ENCODE measurements around the gene VOPP1.
"Not testable (repeated sequence)": the region's sequence is repeated elsewhere in the genome, so short reads cannot be mapped to it uniquely, and the experiment has no call there.

The VOPP1 gene, protein sequence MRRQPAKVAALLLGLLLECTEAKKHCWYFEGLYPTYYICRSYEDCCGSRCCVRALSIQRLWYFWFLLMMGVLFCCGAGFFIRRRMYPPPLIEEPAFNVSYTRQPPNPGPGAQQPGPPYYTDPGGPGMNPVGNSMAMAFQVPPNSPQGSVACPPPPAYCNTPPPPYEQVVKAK

DNA sequence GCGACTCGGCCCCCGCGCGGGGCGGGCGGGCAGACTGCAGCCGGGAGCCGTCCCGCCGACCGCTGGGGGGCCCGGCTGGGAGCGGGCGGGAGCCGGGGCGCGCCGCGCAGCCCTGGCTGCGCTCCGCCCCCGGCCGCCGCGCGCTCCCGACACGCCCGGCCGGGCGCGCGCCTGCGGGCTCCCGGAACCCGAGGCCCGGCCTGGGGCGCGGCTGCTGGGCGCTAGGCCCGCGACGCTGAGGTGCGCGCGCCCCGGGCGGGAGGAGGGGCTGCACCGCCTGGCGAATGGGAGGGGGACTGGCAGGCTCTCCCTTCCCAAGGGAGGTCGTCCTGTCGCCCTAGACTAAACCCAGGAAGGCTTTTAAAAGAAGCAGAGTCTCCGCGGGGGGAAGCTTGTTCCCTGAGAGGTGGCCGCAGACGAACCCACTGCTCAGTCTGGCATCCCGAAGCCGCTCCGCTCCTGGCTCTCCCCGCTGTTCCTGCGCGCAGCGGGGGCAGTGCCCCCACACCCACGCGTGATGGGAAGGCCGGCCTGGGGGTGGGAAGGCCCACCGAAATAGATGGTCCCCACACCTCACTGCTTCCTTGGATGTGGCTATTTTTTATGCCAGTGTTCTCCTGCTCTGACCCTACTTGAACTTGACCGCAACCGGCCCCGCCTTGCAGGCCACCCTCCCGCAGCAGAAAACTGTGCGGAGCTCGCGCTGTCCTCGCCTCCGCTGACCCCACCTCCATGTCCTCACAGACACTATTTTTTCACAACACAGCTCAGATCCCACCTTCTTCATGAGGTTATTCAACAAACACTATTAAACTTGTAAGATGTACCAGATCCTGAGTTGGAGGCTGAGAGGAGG, at the start of gene VOPP1:
Gene VOPP1 (minus strand): TSS at position 125 of the 856 bp plus-strand sequence. CDS start 178 bp downstream, outside the sequence.
- no peak for DNase-seq (ENCODE audit: extremely low read depth, low read depth)
- TF ChIP-seq, protein P1, sequence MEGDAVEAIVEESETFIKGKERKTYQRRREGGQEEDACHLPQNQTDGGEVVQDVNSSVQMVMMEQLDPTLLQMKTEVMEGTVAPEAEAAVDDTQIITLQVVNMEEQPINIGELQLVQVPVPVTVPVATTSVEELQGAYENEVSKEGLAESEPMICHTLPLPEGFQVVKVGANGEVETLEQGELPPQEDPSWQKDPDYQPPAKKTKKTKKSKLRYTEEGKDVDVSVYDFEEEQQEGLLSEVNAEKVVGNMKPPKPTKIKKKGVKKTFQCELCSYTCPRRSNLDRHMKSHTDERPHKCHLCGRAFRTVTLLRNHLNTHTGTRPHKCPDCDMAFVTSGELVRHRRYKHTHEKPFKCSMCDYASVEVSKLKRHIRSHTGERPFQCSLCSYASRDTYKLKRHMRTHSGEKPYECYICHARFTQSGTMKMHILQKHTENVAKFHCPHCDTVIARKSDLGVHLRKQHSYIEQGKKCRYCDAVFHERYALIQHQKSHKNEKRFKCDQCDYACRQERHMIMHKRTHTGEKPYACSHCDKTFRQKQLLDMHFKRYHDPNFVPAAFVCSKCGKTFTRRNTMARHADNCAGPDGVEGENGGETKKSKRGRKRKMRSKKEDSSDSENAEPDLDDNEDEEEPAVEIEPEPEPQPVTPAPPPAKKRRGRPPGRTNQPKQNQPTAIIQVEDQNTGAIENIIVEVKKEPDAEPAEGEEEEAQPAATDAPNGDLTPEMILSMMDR (IDR thresholded peaks at IDR 0.05; ENCODE audit: low read depth, low read length), result no peak

DNA sequence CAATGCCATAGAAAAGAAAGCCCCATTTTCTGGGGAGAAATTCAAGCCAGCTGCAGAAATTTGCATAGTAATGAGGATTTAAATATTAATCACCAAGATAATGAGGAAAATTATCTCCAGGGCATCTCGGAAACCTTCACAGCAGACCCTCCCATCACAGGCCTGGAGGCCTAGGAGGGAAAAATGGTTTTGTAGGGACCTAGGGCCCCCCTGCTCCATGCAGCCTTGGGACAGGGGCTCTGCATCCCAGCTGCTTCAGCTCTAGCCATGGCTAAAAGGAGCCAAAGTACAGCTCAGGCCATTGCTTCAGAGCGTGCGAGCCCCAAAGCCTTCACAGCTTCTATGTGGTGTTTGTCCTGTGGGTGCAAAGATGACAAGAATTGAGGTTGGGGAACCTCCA, 46.6 kb upstream of the VOPP1 start:
- DNase-seq (ENCODE audit: extremely low read depth, low read depth), result no peak
- TF ChIP-seq, protein P1 (IDR thresholded peaks at IDR 0.05; ENCODE audit: low read depth, low read length), result no peak

DNA sequence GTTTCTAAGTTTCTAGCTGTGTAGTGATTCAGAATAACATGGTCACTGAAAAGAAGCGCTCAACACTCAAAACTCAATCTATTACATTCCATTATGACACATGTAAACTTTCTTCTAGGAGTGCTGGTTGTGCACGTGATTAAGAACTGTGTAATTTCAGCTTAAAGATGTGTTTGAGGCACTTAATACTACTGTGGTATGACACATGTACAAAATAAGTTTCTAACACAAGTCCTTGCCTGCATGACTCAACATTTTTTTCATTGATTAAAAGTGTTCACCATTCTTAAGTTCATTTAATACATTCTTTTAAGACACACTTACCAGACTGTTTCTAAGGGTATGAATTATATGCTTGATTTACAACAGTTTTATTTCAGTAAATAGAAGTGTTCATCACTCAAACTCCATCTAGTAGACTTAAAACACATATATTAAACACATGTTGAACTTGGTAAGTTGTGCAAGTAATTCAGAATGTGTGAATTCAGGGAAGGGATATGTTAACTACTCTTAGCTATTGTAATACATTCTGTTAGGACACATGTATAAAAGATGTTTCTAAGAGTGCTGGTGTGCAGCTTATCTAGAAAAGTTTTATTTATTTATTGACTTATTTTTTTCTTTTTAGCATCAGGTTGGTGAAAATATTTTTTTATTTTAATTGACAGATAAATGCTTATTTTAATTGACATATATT, 42.2 kb upstream of the VOPP1 start:
- DNase-seq (ENCODE audit: extremely low read depth, low read depth), result not testable (repeated sequence)

DNA sequence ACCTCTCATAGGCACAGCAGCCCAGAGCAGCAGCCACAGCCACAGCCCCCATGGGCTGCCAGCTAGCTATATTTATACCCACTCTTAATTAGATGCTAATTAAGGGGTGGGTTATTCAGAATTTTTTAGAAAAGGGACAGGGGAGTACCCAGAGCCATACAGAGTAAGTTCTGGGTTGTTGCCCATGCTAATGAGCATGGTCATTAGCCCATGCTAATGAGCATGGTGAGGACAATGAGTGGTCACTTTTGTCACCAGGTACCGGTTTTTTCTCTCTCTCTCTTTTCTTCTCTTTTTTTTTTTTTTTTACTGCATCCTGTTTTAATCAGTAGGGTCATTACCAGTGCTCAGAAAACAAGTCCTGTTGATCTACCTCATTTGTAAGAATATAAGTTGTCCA, 37.4 kb upstream of the VOPP1 start:
- DNase-seq (ENCODE audit: extremely low read depth, low read depth), result not testable (repeated sequence)

DNA sequence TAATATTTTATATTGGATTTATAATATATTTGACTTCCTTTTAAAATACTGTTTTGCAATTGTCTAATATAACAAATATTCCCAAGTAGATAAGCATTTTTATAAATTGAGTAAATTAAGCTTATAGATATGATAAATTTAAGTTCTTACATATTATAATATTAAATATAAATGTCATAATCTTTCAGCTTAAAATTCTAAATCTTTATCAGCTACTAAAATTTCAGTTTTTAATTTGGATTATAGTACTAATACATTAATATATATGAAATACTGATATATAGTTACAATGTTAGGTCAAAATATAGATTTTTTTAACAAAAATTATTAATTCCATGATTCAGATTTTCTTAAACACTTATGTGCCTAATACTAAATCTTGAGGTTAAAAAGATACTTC, 33.4 kb upstream of the VOPP1 start:
- DNase-seq (ENCODE audit: extremely low read depth, low read depth), result not testable (repeated sequence)

DNA sequence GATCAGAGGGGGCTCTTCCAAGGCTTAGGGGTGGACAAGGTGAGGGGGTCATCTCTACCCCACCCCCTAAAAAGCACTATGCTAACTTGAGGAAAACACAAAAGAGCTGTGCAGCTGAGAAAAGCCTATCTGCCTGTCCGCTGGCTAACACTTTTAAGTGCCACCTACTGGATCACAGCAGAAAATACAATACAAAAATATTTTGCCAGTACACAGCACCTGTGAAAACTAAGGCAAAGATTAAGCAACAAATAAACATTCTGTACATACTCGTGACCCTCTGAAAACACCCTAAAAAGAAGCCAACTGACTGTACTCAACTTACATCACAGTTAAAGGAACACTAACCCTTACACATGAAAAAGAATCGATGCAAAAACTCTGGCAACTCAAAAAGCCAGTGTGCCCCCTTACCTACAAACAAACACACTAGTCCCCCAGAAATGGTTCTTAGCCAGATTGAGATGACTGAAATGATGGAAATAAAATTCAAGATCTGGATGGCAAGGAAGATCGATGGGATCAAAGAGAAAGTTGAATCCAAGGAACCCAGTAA, 25.7 kb upstream of the VOPP1 start:
- TF ChIP-seq, protein P1 (IDR thresholded peaks at IDR 0.05; ENCODE audit: low read depth, low read length), result peak; percentile 47
- DNase-seq (ENCODE audit: extremely low read depth, low read depth), result not testable (repeated sequence)

DNA sequence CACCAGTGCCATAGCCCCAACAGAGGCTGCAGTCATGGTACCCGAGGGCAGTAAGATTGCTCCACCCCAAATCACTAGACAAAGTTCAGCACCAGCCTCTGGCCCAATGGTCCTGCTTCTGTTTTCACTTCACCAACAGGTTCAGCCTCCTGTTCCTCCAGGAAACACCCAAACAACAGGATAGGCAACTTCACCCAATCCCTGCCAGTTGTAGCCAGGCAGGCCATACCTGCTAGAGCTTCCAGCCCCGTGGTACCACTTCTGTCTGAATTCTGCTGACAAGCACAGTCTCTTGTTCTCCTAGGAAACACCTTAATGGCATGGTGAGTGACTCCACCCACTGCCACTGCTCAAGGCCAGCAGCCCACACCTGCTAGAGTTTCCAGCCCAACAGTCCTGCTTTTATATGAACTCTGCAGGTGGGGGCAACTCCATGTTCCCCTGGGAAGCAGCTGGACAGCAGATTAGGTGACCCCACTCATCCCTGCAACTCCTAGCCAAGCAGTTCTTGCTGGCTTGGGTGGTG, 25.0 kb upstream of the VOPP1 start:
- not testable (repeated sequence) for DNase-seq (ENCODE audit: extremely low read depth, low read depth)

DNA sequence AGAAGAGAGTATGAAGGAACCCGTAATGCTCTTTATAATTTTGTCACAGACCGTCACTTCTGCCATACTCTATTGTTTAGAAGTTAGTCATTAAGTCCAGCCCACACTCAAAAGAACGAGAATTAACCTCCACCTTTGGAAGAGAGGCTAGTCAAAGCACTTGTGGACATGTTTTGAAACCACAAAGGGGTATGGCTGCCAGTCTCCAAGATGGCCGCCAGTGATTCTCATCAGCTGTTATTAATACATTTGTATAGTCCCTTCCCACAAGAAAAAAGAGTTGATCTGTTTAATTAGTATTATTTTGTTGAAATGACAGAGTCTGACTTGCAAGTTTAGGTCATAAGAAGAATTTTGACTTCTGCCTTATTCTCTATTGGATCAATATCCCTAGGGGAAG, 23.2 kb upstream of the VOPP1 start:
- no peak for DNase-seq (ENCODE audit: extremely low read depth, low read depth)
- TF ChIP-seq, protein P1 (IDR thresholded peaks at IDR 0.05; ENCODE audit: low read depth, low read length), result no peak

DNA sequence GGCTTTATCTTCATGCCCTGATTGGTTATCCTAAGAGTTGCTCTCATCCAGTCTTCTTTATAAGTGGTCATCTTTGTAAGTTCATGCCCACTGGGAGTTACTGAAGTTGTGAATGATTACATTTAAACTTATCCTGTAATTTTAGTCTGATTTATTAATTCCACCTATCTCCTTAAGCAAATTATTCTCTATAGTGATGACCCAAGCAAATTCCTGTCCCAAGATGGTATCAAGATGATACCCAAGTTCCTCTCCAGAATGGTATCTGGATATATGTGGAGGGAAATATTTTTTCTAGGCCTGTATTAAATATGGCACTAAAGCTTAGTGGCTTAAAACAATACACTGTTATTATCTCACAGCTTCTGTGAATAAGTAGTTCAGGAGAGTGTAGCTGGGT, 22.6 kb upstream of the VOPP1 start:
- no peak for DNase-seq (ENCODE audit: extremely low read depth, low read depth)
- TF ChIP-seq, protein P1 (IDR thresholded peaks at IDR 0.05; ENCODE audit: low read depth, low read length), result no peak

All from AG09319 (cell line).